ENCODE measurements around the gene CISH. TPM values are rescaled to one million over a fixed set of nuclear protein-coding genes. Genes with fewer than 3 reads are reported as not detected.

CISH gene
- total RNA-seq, 1 experiment from 2014 or later: 2.2 TPM

DNA sequence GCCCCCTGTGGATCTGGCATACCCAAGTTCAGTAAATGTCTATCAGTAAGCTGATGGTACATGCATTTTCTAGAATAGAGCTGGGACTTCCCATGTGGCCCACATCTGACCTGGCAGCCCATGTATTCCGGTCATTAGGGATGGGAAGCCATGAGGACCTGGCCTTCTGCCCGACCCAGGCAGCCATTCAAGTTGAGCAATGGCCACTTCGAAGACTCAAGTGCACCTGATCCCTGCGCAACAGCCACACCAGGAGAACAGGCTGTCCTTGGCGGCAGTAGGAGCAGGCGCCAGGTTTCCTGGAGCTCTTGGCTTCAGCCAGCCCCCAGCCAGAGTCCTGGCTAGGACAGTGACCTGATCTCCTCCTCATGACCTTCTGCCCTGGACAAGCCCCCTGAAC lies 27.7 kb downstream of the CISH start:
- DNase-seq (ENCODE audit: low spot score): peak; percentile 60
- in situ Hi-C loops (cut with HindIII; ENCODE audit: low sequenced_read_pairs): no loop called here

DNA sequence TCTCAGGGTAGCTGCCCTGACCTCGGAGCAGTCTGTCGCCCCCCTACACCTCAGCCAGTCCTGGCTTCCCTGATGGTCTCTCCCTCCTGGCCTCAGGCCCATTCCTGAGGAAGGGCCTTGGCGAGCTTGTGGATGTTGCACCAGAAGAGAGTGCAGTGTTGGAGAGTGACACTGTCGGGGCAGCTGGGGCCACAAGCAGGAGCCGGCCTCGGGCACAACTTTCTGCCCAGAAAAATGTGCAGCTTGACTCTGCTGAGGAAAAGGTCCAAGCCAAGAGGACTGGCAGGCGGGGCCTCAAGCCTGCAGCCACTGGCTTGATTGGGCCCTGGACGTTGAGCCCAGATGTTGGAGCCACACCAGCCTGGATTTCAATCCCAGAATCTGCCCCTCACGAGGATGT lies 29.5 kb downstream of the CISH start:
- DNase-seq (ENCODE audit: low spot score): no peak
- in situ Hi-C loops (cut with HindIII; ENCODE audit: low sequenced_read_pairs): no loop called here

DNA sequence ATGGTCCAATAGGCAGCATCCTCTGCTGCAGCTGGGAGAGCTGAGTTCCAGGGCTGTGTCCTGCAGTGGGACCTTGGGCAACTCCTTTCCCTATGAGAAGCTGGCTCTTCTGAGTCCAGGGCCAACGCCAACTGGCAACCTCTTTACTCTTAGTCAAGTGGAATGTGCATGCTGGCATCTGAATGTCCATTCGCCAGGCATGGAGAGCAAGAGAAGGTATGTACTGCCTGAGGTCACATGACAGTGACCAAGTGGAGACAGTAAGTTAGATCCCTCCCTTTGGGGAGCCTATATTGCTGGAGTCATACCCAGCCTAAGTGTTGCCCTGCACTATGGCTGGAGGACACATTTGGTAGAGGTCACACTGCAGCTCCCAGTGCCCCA lies 30.1 kb downstream of the CISH start:
- no peak for DNase-seq (ENCODE audit: low spot score)
- in situ Hi-C loops (cut with HindIII; ENCODE audit: low sequenced_read_pairs): no loop called here

DNA sequence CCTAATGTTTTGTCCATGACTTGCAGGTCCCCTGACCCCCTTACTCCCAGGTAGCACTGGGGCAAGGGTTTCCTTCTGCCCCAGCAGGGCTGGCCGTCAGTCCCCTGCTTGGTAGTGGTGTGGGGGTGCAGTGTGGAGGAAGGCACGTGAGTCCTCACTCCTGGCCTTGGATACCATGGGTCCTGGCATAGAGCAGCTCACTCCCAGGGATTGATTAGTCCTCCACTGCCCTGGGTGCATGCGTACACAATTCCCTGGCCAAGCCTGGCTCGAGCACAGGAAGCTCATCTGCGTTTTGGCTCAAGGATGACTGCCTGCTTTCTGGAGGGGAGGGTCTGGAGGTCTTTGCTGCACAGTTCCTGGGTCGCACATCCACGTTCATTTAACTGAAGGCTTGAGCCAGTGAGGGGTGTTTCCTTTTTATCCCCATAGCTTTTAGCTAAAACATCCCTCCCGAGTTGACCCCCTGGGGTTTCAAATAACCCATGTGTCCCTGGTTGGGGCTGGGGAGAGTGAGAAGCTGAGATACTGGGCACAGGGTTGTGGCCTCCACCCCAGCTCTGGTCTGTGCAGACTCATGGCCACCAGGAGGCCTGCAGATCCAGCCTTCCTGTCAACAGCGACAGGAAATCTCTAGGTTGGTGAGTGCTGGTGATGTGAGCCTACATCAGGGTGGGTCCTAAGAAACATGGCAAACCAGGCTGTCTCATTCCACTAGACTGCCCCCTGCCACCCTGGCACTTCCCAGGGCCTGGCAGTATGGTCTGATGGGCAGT lies 30.7 kb downstream of the CISH start:
- DNase-seq (ENCODE audit: low spot score): no peak
- in situ Hi-C loops (cut with HindIII; ENCODE audit: low sequenced_read_pairs): no loop called here

DNA sequence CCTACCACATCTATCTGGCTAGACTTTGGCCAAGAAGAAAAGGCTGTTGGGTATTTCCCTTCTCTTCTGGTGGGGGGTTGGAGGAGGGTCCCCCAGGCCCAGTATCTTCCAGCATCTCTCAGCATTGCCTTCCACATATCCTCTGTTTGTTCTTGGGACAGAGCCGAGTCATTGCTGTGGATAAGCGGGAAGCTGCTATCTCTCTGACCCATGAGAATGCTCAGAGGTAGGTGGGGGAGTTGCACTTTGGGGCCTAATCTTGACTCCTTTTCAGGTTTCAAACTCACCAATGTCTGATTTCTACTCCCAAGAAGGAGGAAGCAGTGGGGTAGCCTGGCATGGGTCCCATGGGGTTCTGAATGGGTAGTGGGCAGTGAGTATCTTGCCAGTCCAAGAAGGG lies 34.2 kb downstream of the CISH start:
- no peak for DNase-seq (ENCODE audit: low spot score)
- in situ Hi-C loops (cut with HindIII; ENCODE audit: low sequenced_read_pairs): no loop called here

DNA sequence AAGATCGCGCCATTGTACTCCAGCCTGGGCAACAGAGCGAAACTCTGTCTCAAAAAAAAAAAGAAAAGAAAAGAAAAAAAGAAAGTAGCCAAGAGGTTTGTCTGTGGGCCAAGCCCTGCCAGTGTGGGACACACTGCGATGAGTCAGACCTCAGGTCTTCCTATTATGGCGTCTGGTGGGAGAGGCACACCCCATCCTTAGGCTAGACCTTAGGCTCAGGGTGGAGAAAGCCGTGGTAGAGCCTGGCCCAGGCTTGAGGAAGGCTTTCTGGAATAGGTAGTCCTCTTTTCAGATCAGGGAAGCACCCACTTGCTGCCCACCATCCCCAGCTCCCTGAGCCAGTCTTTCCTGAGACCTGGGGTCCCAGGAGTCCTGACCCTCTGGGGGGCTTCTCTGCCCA lies 36.2 kb downstream of the CISH start:
- no peak for DNase-seq (ENCODE audit: low spot score)
- in situ Hi-C loops (cut with HindIII; ENCODE audit: low sequenced_read_pairs): no loop called here

DNA sequence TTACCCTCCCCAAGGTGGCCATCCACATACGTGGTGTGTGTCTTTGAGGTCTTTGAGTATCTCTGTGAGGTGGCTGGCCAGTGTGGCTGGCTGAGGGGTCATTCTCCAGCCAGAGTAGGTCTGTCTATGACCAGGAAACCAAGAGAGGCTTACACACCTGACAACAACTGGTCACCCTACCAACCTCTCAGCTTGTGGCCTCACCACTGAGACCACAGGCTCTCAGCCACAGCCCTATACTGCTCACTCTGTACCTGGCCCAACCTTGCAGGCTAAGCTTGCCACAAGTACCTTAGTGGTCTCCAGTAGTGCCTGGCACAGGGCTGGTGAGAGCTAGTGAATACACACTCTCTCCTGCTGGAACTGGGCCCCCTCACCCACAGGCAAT lies 37.1 kb downstream of the CISH start:
- in situ Hi-C loops (cut with HindIII; ENCODE audit: low sequenced_read_pairs): no loop called here
- DNase-seq (ENCODE audit: low spot score): no peak

DNA sequence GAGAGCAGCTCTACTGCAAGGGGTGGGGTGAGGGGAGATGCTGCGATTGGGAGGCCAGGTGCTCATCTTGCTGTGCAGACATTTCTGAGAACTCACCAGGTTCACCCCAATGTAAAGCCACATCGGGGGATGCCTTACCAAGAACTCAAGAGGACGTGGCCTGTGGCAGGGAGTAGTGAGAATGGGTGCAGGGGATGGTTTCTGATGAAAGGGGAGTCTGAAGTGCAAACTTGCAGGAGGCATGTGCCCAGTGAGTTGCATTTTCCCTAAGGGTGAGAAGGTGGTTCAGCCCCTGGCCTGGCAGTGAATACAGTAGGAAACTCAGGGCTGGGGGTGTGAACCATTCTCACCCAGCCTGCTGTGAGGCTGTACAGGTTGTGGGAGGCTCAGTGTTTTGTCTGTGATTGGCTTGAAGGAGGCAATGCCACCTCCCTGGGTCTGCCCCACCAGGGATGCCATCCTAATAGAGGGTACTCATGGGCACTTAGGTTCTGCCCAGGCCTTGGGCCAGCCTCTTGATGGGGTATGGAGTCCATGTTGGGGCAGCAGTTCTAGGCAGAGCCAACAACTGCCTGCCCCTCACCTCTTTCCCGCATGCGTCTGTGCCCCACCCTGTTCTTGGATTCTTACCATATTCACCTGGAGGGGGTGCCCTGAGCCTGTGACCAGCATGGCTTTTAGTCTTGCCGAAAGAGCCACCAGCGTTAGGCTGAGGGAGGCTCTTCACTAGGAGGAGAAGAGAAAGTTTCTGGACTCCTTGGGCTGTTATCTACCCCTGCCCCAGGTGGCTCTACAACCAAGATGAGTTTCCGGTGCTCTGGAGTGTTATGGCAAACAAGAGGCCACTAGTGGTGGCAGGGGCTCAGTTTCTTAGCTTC lies 37.8 kb downstream of the CISH start:
- in situ Hi-C loops (cut with HindIII; ENCODE audit: low sequenced_read_pairs): no loop called here
- no peak for DNase-seq (ENCODE audit: low spot score)

DNA sequence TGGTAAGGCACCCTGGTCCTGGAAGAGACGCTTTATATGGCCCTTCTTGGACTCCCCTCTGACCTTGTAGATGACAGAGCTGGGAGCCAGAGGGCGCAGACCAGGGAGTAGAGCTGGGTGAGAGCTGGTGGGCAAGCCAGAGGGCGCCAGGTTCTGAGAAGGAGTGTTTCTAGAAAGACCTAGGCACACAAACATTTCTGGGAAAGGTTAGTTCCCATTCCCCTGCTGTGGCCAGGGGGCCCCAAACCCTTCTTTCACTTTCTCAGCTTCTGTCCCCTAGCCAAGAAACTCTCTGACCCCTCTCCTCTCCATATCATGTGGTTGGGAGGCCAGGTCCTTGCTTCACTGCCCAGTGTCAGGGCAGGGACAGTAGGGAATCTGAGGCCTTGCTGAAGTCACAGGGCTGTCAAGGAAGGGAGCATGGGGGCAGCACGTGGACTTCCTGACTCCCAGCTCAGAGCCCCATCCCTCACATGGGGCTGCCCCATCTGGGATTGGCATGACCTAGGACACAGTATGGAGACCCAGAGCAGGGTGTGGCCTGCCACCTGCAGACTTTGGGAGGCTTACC lies 38.7 kb downstream of the CISH start:
- in situ Hi-C loops (cut with HindIII; ENCODE audit: low sequenced_read_pairs): no loop called here
- no peak for DNase-seq (ENCODE audit: low spot score)

DNA sequence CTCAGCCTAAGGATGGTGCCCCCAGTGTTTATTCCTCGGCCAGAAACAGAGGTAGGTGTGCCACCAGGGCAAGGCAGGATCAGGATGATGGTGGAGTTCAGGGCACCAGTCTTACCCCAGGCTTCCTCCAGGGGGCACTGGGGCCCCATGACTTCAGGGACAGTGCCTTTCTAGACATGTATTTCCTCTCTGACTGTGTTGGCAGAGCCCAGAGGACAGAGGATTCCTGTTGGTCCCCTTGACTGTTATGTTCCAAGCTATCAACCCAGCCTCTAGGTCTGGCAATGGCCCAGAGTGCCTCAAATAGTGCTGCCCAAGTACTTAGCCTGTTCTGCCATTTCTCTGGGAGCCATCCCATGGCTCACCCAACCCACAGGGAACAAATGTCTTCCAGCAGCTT lies 39.4 kb downstream of the CISH start:
- in situ Hi-C loops (cut with HindIII; ENCODE audit: low sequenced_read_pairs): no loop called here
- DNase-seq (ENCODE audit: low spot score): peak; percentile 85

DNA sequence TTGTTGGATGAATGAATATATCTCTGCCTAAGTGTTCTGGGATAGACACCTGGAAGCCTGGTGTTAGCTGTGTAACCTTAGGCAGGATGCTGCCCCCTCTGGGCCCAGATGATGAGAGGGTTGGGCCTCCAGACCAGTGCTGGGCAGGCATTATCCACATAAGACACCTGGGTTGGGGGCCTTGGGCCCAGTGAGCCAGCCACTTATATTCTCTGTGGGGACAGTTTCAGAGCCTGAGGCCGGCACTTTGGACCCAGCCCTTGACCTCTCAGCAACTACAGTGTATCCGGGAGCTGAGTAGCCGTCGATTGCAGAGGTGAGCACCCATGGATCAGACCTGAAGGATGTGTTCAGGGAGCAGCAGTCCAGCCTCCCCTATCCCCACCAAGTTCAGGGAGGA lies 40.1 kb downstream of the CISH start:
- in situ Hi-C loops (cut with HindIII; ENCODE audit: low sequenced_read_pairs): no loop called here
- DNase-seq (ENCODE audit: low spot score): no peak

DNA sequence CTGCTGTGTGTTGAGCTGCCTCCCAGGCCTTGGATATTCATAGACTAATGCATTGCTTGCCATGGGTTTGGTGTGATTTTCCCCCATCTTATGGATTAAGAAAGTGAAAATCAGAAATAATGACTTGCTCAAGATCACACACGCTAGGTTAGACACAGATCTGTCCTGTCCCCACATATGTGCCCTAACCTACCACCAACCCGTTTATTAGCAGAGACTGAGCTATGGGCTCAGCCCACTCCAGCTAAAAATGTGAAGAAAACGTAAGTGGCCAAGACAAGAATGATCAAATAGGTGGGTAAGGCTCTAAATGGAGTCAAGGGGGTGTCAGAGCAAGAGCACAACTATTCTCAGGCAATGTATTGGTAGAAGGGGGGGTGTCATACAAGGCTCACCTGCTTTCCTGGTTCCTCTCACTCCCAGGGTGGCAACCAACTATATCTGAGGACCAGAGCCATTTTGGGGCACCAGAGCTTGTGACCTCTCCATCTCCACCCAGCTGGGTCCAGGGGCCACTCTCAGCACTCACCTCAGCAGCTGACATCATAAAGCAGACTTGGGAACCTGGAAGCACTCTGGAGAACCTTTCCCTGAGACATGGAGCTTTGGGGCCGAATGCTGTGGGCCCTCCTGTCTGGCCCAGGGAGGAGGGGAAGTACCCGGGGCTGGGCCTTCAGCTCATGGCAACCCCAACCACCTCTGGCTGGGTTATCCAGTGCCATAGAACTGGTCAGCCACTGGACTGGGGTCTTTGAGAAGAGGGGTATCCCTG lies 40.9 kb downstream of the CISH start:
- in situ Hi-C loops (cut with HindIII; ENCODE audit: low sequenced_read_pairs): no loop called here
- no peak for DNase-seq (ENCODE audit: low spot score)

DNA sequence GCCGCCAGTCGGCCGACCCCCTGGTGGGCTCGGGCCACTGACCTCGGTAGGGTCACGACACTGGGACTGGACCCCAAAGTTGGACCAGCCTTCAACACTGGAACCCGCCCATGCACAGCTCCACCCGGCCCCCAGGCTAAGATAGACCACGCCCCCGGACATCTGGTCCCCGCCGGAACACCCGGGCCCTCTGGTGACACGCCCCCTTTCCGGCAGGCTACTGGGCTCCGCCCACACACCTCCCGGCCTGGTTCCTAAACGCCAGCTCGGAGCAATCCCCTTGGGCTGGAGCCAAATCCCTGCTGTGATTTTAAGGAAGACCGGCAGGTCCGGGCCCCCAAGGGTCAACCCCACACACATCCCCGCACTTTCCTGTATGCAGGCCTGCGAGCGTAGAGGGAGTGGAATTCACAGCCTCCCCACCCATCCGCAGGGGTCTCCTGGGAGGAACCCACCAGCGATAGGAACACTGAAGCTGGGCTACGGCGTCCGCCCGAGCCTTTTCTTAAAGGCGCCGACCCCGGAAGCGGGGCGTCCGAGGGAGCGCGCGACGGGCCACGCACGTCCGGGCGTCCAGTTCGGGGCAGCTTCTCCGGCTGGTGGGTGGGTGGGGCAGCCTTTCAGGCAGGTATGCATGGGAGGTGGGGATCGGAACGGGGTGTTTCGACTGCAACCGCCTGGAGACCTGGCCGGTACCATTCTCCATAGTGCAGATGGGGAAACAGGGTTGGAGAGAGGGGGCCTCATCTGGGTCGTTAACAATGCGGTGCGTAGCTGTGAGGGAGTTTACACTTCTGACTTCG lies 42.4 kb downstream of the CISH start, which contains the start of gene HEMK1:
TSS of gene HEMK1 (plus strand) at position 576 of the 803 bp plus-strand sequence. CDS start 1,583 bp downstream, outside the sequence.
- DNase-seq (ENCODE audit: low spot score): peak; percentile 86
- in situ Hi-C loops (cut with HindIII; ENCODE audit: low sequenced_read_pairs): no loop called here

DNA sequence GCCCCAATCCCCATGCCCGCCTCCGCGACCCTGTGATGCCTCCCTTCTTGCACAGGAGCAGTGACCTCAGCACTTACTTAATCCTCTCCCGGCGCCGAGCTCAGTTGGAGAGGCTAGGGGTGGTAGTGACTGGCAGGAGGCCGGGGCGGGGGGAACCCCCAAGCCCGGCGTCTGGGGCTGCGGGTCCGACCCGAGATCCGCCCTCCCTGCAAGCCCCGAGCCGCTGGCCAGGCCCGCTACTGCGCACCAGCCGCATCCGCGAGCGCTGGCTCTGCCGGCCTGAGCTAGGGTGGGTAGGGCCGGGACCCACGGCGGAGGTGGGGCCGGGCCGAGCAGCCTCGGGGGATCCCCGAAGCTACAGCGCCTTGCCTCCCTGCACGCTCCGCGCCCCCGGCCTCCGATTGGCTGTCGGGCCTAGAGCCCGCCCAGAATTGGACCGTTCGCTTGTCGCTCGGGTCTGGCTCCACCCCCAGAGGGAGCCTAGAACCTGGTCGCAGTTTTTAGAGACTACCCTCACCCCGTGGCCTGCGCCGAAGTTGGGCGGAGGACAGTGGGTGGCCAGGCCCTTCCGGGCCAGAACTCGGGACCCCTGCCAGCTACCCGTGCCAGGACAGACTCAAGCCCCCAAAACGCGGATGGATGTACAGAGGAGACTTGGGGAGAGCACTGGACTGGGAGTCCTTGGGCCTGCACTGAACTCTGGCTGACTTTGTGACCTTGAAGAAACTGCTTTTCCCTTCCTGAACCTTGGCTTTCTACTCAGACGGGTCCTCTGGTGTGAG lies 44.0 kb downstream of the CISH start, which contains the start of gene C3orf18:
TSS of gene C3orf18 (minus strand) at position 362 of the 782 bp plus-strand sequence. CDS start 2,048 bp downstream, outside the sequence.
- in situ Hi-C loops (cut with HindIII; ENCODE audit: low sequenced_read_pairs): no loop called here
- DNase-seq (ENCODE audit: low spot score): peak; percentile 94

DNA sequence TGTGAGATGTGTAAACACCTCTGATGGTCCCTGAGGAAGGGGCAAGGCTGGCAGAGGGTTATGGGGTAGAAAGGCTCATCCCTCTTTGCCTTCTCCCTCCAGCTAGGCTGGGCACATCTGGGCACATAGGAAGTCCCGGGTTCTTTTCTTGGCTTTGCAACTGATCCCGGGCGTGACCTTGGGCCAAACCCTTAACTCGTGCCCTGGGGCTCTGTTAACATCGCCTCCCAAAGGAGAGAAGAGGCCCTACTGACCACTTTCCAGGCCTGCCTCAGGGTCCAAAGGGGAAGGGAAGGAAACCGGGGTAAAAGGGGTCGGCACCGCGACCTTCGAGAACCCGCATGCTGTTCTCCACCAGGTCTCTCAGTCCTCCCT lies 44.6 kb downstream of the CISH start:
- no peak for DNase-seq (ENCODE audit: low spot score)
- in situ Hi-C loops (cut with HindIII; ENCODE audit: low sequenced_read_pairs): no loop called here

DNA sequence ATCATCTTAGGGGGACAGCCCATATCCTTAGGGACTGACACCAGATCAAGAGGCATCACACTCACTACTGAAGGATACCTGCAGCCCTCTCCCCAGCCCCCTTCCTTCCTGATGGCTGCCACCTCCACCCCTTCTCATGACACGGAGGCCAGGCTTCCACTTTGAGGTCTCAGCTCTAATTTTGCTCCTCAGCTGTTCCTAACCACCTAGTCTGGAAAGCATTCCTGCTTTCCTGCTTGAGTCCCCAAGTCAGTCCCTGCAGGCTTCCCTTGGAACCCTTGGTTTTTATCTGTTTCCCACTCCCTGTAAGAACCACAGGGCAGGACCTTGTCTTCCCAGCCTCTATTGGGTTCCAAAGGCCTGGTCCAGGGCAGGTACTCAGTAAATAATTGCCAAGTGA lies 47.3 kb downstream of the CISH start:
- in situ Hi-C loops (cut with HindIII; ENCODE audit: low sequenced_read_pairs): no loop called here
- DNase-seq (ENCODE audit: low spot score): no peak

DNA sequence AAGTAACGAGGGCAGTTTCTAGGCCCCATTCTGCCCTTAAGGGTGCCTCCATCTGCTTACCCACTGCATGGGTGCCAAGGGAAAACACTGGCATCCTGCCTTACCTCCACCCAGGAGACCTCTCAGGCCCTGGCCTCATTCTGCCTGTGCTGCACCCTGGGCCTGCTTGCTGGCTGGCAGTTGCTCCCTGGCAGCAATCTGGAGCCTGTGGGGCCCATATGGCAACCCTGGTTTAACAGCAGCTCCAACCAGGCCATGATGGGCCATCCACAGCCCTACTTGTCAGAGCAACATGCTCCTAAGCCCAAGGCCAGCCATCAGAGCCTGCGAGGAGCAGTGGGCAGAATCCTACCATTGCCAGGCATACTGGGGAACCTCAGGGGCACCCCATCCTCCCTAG lies 47.7 kb downstream of the CISH start:
- in situ Hi-C loops (cut with HindIII; ENCODE audit: low sequenced_read_pairs): no loop called here
- peak; percentile 97 for DNase-seq (ENCODE audit: low spot score)

DNA sequence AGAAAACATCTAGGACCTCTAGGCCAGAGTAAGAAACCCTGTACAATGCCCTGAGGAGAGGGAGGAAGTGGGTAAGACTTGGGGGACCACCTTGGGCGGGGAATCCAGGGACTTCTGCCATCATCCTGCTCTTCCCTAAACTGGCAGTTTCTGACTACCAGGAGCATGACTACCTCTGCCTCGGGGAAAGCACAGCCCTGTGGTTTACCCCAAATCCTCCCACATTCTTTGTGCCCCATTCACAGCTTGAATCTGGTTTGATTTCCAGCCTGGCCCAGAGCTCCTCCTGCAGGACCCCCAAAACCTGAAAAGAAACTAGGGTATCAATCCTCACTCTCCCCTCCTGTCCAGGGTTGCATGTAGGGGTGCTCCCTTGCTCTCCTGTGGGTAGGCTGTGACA lies 48.7 kb downstream of the CISH start:
- in situ Hi-C loops (cut with HindIII; ENCODE audit: low sequenced_read_pairs): no loop called here
- DNase-seq (ENCODE audit: low spot score): no peak
